WTC11 (cell line): ENCODE results near the gene ZBTB16. TPM values are rescaled to one million over a fixed set of nuclear protein-coding genes. Genes with fewer than 3 reads are reported as not detected.

ENCODE experiments used
- ATAC-seq: fragments of 200-7000 bp; cut with Tn5 transposase; 2 replicates; pipeline ENCODE4 v1.10.0; 2021; ENCODE audit warnings: mild to moderate bottlenecking, moderate library complexity
- CTCF ChIA-PET: fragments of 300-600 bp; sonication (Branson Sonifier 250); formaldehyde crosslinking; loops from one replicate; lab custom pipeline; 2021; ENCODE audit warnings: antibody characterized with exemption; lab: Charles Lee
- POLR2A ChIA-PET: fragments of 350-600 bp; sonication (Branson Sonifier 250); formaldehyde crosslinking; loops from one replicate; lab custom pipeline; 2021; ENCODE audit warnings: antibody characterized with exemption; lab: Charles Lee
- DNase-seq: peaks from one replicate; pipeline ENCODE4 v3.0.0; 2021; ENCODE audit warnings: low spot score
- H3K27ac Mint-ChIP-seq: 2 replicates; pipeline ENCODE4 v1.8.0; 2021; ENCODE audit warnings: mixed read lengths
- H3K27me3 Mint-ChIP-seq: 2 replicates; pipeline ENCODE4 v1.8.0; 2021; ENCODE audit warnings: low read depth, mild to moderate bottlenecking, moderate library complexity, mixed read lengths
- H3K36me3 Mint-ChIP-seq: 2 replicates; pipeline ENCODE4 v1.8.0; 2021; ENCODE audit warnings: mixed read lengths
- H3K4me1 Mint-ChIP-seq: 2 replicates; pipeline ENCODE4 v1.8.0; 2022; ENCODE audit warnings: mixed read lengths
- H3K4me3 Mint-ChIP-seq: 2 replicates; pipeline ENCODE4 v1.8.0; 2021; ENCODE audit warnings: mild to moderate bottlenecking, moderate library complexity, mixed read lengths
- H3K9me3 Mint-ChIP-seq: 2 replicates; pipeline ENCODE4 v1.8.0; 2021; ENCODE audit warnings: mixed read lengths
- CDX4 ChIP-seq: fragments of 250-450 bp; sonication (Bioruptor Pico); IDR thresholded peaks from 2 replicates; pipeline ENCODE4 v1.9.0; 2021; ENCODE audit warnings: moderate library complexity, mild to moderate bottlenecking, inconsistent platforms, borderline replicate concordance
- E2F5 ChIP-seq: sonication (generic); formaldehyde crosslinking; IDR thresholded peaks from 2 replicates; pipeline ENCODE4 v1.8.1; 2022; ENCODE audit warnings: mild to moderate bottlenecking, moderate library complexity, missing genetic modification reagents
- ELF4 ChIP-seq: sonication (generic); formaldehyde crosslinking; IDR thresholded peaks from 2 replicates; pipeline ENCODE4 v1.8.1; 2022; ENCODE audit warnings: low read depth, mild to moderate bottlenecking, moderate library complexity, missing genetic modification reagents
- ETV6 ChIP-seq: sonication (generic); formaldehyde crosslinking; IDR thresholded peaks from 2 replicates; pipeline ENCODE4 v1.8.1; 2022; ENCODE audit warnings: mild to moderate bottlenecking, missing genetic modification reagents
- FOXJ3 ChIP-seq: sonication (generic); formaldehyde crosslinking; IDR thresholded peaks from 2 replicates; pipeline ENCODE4 v1.9.0; 2021; ENCODE audit warnings: missing genetic modification reagents, mild to moderate bottlenecking, borderline replicate concordance
- FOXK1 ChIP-seq: sonication (generic); formaldehyde crosslinking; IDR thresholded peaks from 2 replicates; pipeline ENCODE4 v1.8.0; 2022; ENCODE audit warnings: mild to moderate bottlenecking, moderate library complexity, missing genetic modification reagents
- GABPB1 ChIP-seq: sonication (generic); formaldehyde crosslinking; IDR thresholded peaks from 2 replicates; pipeline ENCODE4 v1.8.1; 2023; ENCODE audit warnings: mild to moderate bottlenecking, missing genetic modification reagents
- GTF2I ChIP-seq: fragments of 250-450 bp; sonication (Bioruptor Pico); conservative IDR thresholded peaks from 2 replicates; pipeline ENCODE4 v1.4.0; 2021; ENCODE audit warnings: mild to moderate bottlenecking
- JUN ChIP-seq: sonication (generic); formaldehyde crosslinking; IDR thresholded peaks from 2 replicates; pipeline ENCODE4 v1.8.0; 2023; ENCODE audit warnings: mild to moderate bottlenecking, missing genetic modification reagents
- NFATC4 ChIP-seq: fragments of 250-450 bp; sonication (Bioruptor Pico); IDR thresholded peaks from 2 replicates; pipeline ENCODE4 v1.9.0; 2021; ENCODE audit warnings: mild to moderate bottlenecking
- NFE2L1 ChIP-seq: sonication (generic); formaldehyde crosslinking; IDR thresholded peaks from 2 replicates; pipeline ENCODE4 v1.8.1; 2023; ENCODE audit warnings: missing genetic modification reagents
- OVOL2 ChIP-seq: fragments of 250-450 bp; sonication (Bioruptor Pico); IDR thresholded peaks from 2 replicates; pipeline ENCODE4 v1.9.0; 2021; ENCODE audit warnings: mild to moderate bottlenecking, borderline replicate concordance
- PRRX2 ChIP-seq: fragments of 250-450 bp; sonication (Bioruptor Pico); IDR thresholded peaks from 2 replicates; pipeline ENCODE4 v1.8.0; 2021; ENCODE audit warnings: mild to moderate bottlenecking
- SMAD4 ChIP-seq: sonication (generic); formaldehyde crosslinking; IDR thresholded peaks from 2 replicates; pipeline ENCODE4 v1.8.0; 2022; ENCODE audit warnings: mild to moderate bottlenecking, missing genetic modification reagents
- SOX15 ChIP-seq: fragments of 250-450 bp; sonication (Bioruptor Pico); IDR thresholded peaks from 2 replicates; pipeline ENCODE4 v1.9.0; 2021; ENCODE audit warnings: mild to moderate bottlenecking
- ZNF121 ChIP-seq: sonication (generic); formaldehyde crosslinking; IDR thresholded peaks from 2 replicates; pipeline ENCODE4 v1.8.0; 2023; ENCODE audit warnings: missing genetic modification reagents
- ZNF219 ChIP-seq: sonication (generic); formaldehyde crosslinking; IDR thresholded peaks from 2 replicates; pipeline ENCODE4 v1.8.0; 2023; ENCODE audit warnings: missing genetic modification reagents, mild to moderate bottlenecking, borderline replicate concordance
- ZNF232 ChIP-seq: sonication (generic); formaldehyde crosslinking; IDR thresholded peaks from 2 replicates; pipeline ENCODE4 v1.8.0; 2022; ENCODE audit warnings: mild to moderate bottlenecking, missing genetic modification reagents
- ZNF263 ChIP-seq: sonication (generic); formaldehyde crosslinking; IDR thresholded peaks from 2 replicates; pipeline ENCODE4 v1.8.1; 2022; ENCODE audit warnings: low read depth, mild to moderate bottlenecking, moderate library complexity, missing genetic modification reagents
- ZNF317 ChIP-seq: sonication (generic); formaldehyde crosslinking; IDR thresholded peaks from 2 replicates; pipeline ENCODE4 v1.8.1; 2023; ENCODE audit warnings: low read depth, mild to moderate bottlenecking, moderate library complexity, missing genetic modification reagents, borderline replicate concordance
- ZNF396 ChIP-seq: fragments of 250-450 bp; sonication (Bioruptor Pico); IDR thresholded peaks from 2 replicates; pipeline ENCODE4 v1.8.0; 2021; ENCODE audit warnings: mild to moderate bottlenecking, moderate library complexity, borderline replicate concordance
- ZNF416 ChIP-seq: fragments of 250-450 bp; sonication (Bioruptor Pico); IDR thresholded peaks from 2 replicates; pipeline ENCODE4 v1.9.0; 2021; ENCODE audit warnings: mild to moderate bottlenecking, inconsistent platforms
- ZNF423 ChIP-seq: fragments of 250-450 bp; sonication (Bioruptor Pico); IDR thresholded peaks from 2 replicates; pipeline ENCODE4 v2.1.2; 2022; ENCODE audit warnings: mild to moderate bottlenecking, moderate library complexity
- ZNF671 ChIP-seq: fragments of 250-450 bp; sonication (Bioruptor Pico); IDR thresholded peaks from 2 replicates; pipeline ENCODE4 v1.8.0; 2021; ENCODE audit warnings: mild to moderate bottlenecking
- total RNA-seq: library from RNA; stranded (reverse); gene quantifications from 3 replicates; pipeline ENCODE4 v1.2.3, GENCODE V29; 2021
- TF ChIP-seq, protein P1 (sequence below): sonication (generic); formaldehyde crosslinking; IDR thresholded peaks from 2 replicates; pipeline ENCODE4 v1.8.1; 2022; ENCODE audit warnings: low read depth, mild to moderate bottlenecking, moderate library complexity, missing genetic modification reagents, borderline replicate concordance
- TF ChIP-seq, protein P2 (sequence below): sonication (generic); formaldehyde crosslinking; IDR thresholded peaks from 2 replicates; pipeline ENCODE4 v1.8.0; 2022; ENCODE audit warnings: mild to moderate bottlenecking, missing genetic modification reagents
- TF ChIP-seq, protein P3 (sequence below): sonication (generic); formaldehyde crosslinking; IDR thresholded peaks from 2 replicates; pipeline ENCODE4 v1.8.1; 2023; ENCODE audit warnings: mild to moderate bottlenecking, moderate library complexity, missing genetic modification reagents
- TF ChIP-seq, protein P4 (sequence below): fragments of 250-450 bp; sonication (Bioruptor Pico); IDR thresholded peaks from 2 replicates; pipeline ENCODE4 v1.9.0; 2021; ENCODE audit warnings: mild to moderate bottlenecking
- TF ChIP-seq, protein P5 (sequence below): sonication (generic); formaldehyde crosslinking; IDR thresholded peaks from 2 replicates; pipeline ENCODE4 v1.8.0; 2023; ENCODE audit warnings: missing genetic modification reagents

The ZBTB16 gene
- total RNA-seq, 1 experiment from 2014 or later = 0.57 TPM

GRCh38 chr11:114181752-114182151, 122.2 kb downstream of the ZBTB16 start:
- Mint-ChIP-seq H3K36me3 (no peaks in the 10 kb centered on the region), H3K4me1 (peaks cover 8% of the 10 kb centered on the region), H3K9me3 (no peaks in the 10 kb centered on the region), H3K27ac (no peak overlapping the region), H3K27me3 (no peaks in the 10 kb centered on the region), H3K4me3 (no peak overlapping the region)
- ChIA-PET POLR2A (no interaction called here), CTCF (interaction anchor here (0.9 to 1.7 kb wide), 5 partner anchors 76 to 188 kb away, joined by 3 to 4 read pairs (median 3); partner anchors contain the start of gene ZBTB16)
- TF ChIP-seq PRRX2 (CRISPR knock-in tag) = no peak
- no peak for TF ChIP-seq ZNF671 (CRISPR knock-in tag)
- TF ChIP-seq ZNF317 (CRISPR knock-in tag) = no peak
- no peak for TF ChIP-seq OVOL2 (CRISPR knock-in tag)
- TF ChIP-seq, protein P1, sequence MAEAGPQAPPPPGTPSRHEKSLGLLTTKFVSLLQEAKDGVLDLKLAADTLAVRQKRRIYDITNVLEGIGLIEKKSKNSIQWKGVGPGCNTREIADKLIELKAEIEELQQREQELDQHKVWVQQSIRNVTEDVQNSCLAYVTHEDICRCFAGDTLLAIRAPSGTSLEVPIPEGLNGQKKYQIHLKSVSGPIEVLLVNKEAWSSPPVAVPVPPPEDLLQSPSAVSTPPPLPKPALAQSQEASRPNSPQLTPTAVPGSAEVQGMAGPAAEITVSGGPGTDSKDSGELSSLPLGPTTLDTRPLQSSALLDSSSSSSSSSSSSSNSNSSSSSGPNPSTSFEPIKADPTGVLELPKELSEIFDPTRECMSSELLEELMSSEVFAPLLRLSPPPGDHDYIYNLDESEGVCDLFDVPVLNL (CRISPR knock-in tag) = no peak
- no peak for TF ChIP-seq ETV6 (CRISPR knock-in tag)
- no peak for TF ChIP-seq JUN
- TF ChIP-seq, protein P2, sequence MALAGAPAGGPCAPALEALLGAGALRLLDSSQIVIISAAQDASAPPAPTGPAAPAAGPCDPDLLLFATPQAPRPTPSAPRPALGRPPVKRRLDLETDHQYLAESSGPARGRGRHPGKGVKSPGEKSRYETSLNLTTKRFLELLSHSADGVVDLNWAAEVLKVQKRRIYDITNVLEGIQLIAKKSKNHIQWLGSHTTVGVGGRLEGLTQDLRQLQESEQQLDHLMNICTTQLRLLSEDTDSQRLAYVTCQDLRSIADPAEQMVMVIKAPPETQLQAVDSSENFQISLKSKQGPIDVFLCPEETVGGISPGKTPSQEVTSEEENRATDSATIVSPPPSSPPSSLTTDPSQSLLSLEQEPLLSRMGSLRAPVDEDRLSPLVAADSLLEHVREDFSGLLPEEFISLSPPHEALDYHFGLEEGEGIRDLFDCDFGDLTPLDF (CRISPR knock-in tag) = no peak
- TF ChIP-seq ZNF396 (CRISPR knock-in tag) = no peak
- TF ChIP-seq NFE2L1 (CRISPR knock-in tag) = no peak
- no peak for TF ChIP-seq E2F5 (CRISPR knock-in tag)
- no peak for TF ChIP-seq ZNF263
- TF ChIP-seq ELF4 (CRISPR knock-in tag) = no peak
- no peak for TF ChIP-seq FOXJ3 (CRISPR knock-in tag)
- no peak for TF ChIP-seq ZNF416 (CRISPR knock-in tag)
- TF ChIP-seq, protein P3, sequence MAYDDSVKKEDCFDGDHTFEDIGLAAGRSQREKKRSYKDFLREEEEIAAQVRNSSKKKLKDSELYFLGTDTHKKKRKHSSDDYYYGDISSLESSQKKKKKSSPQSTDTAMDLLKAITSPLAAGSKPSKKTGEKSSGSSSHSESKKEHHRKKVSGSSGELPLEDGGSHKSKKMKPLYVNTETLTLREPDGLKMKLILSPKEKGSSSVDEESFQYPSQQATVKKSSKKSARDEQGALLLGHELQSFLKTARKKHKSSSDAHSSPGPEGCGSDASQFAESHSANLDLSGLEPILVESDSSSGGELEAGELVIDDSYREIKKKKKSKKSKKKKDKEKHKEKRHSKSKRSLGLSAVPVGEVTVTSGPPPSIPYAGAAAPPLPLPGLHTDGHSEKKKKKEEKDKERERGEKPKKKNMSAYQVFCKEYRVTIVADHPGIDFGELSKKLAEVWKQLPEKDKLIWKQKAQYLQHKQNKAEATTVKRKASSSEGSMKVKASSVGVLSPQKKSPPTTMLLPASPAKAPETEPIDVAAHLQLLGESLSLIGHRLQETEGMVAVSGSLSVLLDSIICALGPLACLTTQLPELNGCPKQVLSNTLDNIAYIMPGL (CRISPR knock-in tag) = no peak
- DNase-seq = no peak
- no peak for ATAC-seq

- no peak for DNase-seq
- ATAC-seq = no peak
- no peaks in the 10 kb centered on the region; the same call in 1 of the 2 replicates for H3K27me3 Mint-ChIP-seq
- peaks cover 8% of the 10 kb centered on the region for H3K4me1 Mint-ChIP-seq
- no peak overlapping the region for H3K4me3 Mint-ChIP-seq
- peaks cover 4% of the 10 kb centered on the region for H3K9me3 Mint-ChIP-seq
- CTCF ChIA-PET = interaction anchor here (0.7 to 2.1 kb wide), 4 partner anchors 79 to 286 kb away, joined by 3 to 5 read pairs (median 4); no protein-coding TSS in a partner anchor
- no peak overlapping the region for H3K27ac Mint-ChIP-seq
- no peaks in the 10 kb centered on the region for H3K36me3 Mint-ChIP-seq
- POLR2A ChIA-PET = interaction anchor here (1.7 kb wide), 1 partner anchor 10 kb away, joined by 5 read pairs; no protein-coding TSS in a partner anchor
- TF ChIP-seq, protein P4, sequence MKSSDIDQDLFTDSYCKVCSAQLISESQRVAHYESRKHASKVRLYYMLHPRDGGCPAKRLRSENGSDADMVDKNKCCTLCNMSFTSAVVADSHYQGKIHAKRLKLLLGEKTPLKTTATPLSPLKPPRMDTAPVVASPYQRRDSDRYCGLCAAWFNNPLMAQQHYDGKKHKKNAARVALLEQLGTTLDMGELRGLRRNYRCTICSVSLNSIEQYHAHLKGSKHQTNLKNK (CRISPR knock-in tag) = no peak
- TF ChIP-seq NFE2L1 (CRISPR knock-in tag) = no peak
- no peak for TF ChIP-seq ZNF423 (CRISPR knock-in tag)
- TF ChIP-seq SMAD4 (CRISPR knock-in tag) = no peak
- no peak for TF ChIP-seq NFATC4 (CRISPR knock-in tag)
- TF ChIP-seq, protein P5, sequence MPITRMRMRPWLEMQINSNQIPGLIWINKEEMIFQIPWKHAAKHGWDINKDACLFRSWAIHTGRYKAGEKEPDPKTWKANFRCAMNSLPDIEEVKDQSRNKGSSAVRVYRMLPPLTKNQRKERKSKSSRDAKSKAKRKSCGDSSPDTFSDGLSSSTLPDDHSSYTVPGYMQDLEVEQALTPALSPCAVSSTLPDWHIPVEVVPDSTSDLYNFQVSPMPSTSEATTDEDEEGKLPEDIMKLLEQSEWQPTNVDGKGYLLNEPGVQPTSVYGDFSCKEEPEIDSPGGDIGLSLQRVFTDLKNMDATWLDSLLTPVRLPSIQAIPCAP (CRISPR knock-in tag) = no peak
- no peak for TF ChIP-seq GABPB1 (CRISPR knock-in tag)
- no peak for TF ChIP-seq ZNF232 (CRISPR knock-in tag)
- no peak for TF ChIP-seq ZNF121 (CRISPR knock-in tag)
- no peak for TF ChIP-seq SOX15 (CRISPR knock-in tag)
- TF ChIP-seq CDX4 = no peak
- no peak for TF ChIP-seq ZNF219 (CRISPR knock-in tag)
- TF ChIP-seq GTF2I = no peak
- no peak for TF ChIP-seq FOXK1
These were observed 123.0 kb downstream of the ZBTB16 start for GRCh38 chr11:114182471-114183043.
